ENCODE results near the gene C17orf100.

- no peak for TF ChIP-seq POLR2A (IDR thresholded peaks at IDR 0.05; ENCODE audit: low read length)
- TF ChIP-seq GATA1 (IDR thresholded peaks at IDR 0.05; ENCODE audit: low read depth, low read length): no peak
Measured at GRCh38 chr17:6700948-6701307, 49.4 kb downstream of the C17orf100 start.
